ENCODE measurements around the gene PRIM2.

- TF ChIP-seq CTCF (IDR thresholded peaks at IDR 0.05; ENCODE audit: low read depth, low read length): no peak
- no peak for TF ChIP-seq POLR2A (IDR thresholded peaks at IDR 0.05; ENCODE audit: extremely low read depth, insufficient read length)
- no peak for TF ChIP-seq MYC (IDR thresholded peaks at IDR 0.05; ENCODE audit: low read depth, low read length)
- no peak for TF ChIP-seq MAX (IDR thresholded peaks at IDR 0.05; ENCODE audit: low read depth, low read length)
These were observed 12.3 kb upstream of the PRIM2 start for GRCh38 chr6:57305107-57305506.

All from NB4 (cell line).